Stimulated activated CD4-positive, alpha-beta T cell treated with anti-CD3 and anti-CD28 coated beads, Interleukin-2, amount 100 ng/mL, for 24 hours (primary cell): ENCODE data around the gene DTWD2.
"Not testable (repeated sequence)": the region's sequence is repeated elsewhere in the genome, so short reads cannot be mapped to it uniquely, and the experiment has no call there.

Source experiments
- DNase-seq, 2 donors: peaks; one replicate each; pipeline ENCODE4 v3.0.0-alpha.2; 2020

DTWD2 gene

GRCh38 chr5:118862596-118862995 lies 125.8 kb downstream of the DTWD2 start:
- no peak for DNase-seq

- no peak for DNase-seq
Measured at GRCh38 chr5:118857700-118858099, 130.6 kb downstream of the DTWD2 start.

DNA sequence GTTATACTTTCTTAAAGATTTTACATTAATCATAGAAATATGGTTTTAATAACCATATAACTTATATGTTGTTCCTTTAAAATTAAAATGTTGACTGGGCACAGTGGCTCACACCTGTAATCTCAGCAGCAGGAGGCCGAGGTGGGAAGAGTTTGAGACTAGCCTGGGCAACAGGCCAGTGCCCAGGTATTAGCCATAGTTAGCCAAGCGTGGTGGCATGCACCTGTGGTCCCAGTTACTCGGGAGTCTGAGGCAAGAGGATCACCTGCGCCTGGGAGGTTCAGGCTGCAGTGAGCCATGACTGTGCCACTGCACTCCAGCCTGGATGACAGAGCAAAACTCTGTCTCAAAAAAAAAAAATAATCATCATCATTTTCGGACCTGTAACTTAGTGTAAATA lies 133.5 kb downstream of the DTWD2 start:
- no peak for DNase-seq

GRCh38 chr5:118851785-118852184 lies 136.6 kb downstream of the DTWD2 start:
- DNase-seq: not testable (repeated sequence)

DNA sequence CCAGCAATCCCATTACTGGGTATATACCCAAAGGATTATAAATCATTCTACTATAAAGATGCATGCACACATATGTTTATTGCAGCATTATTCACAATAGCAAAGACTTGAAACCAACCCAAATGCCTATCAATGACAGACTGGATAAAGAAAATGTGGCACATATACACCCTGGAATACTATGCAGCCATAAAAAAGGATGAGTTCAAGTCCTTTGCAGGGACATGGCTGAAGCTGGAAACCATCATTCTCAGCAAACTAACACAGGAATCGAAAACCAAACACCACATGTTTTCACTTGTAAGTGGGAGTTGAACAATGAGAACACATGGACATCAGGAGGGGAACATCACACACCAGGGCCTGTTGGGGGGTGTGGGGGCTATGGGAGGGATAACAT lies 138.8 kb downstream of the DTWD2 start:
- DNase-seq: not testable (repeated sequence)

DNA sequence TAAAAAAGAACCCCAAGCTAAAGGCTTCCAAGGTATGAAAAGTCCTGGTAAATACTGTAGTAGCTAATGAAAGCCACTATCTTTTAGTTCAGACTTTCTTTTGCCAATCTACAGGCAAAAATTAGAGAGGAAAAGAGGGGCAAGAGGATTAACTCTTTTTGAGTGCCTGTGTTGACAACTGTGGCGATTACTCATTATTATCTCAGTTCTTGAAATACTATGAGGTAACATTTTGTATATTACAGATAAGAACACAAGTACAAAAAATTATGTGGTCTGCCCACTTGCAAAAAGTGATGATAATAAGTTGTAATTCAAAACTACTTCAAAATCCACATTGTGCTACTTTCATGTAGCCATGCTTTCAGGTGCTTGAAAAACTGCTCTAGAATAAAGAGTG lies 144.0 kb downstream of the DTWD2 start:
- DNase-seq: no peak

DNA sequence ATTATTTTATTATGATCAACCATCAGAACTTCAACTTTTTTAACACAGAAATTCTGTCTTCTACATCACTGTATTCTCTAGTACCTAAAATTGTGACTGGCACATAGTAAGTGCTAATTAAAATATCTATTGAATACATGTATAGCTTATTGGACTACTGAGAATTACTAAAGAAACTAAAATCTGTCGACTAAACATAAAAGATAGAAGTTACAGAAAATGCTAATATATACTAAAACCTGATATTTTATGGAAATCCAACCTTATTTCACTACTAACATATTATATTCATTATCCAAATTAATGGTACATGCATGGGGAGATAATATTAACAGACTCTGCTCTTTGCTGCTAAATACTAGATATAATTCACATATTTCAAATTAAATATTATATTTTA lies 153.6 kb downstream of the DTWD2 start:
- DNase-seq: no peak

GRCh38 chr5:118832974-118833373 lies 155.4 kb downstream of the DTWD2 start:
- no peak for DNase-seq

DNA sequence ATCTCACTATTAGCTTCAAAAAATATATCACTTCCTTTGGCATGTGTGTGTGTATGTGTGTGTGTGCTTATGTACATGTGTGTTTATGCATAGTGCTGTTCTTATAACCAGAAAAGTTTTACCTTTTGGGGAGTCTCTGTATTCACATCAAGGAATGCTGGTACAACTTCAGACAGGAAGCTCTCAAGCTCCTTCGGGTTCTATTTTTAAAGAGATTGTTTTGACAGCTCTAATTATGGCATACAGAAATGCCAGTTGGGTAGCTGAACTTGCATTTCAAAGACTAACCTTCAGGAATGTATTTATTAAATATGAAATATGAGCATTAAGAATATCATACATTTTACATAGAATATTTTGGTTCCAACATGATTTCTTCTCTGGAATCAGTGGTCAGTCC lies 163.1 kb downstream of the DTWD2 start:
- no peak for DNase-seq

- DNase-seq: no peak
Measured at GRCh38 chr5:118818604-118819003, 169.7 kb downstream of the DTWD2 start.

GRCh38 chr5:118808441-118808840 lies 179.9 kb downstream of the DTWD2 start:
- no peak for DNase-seq

DNA sequence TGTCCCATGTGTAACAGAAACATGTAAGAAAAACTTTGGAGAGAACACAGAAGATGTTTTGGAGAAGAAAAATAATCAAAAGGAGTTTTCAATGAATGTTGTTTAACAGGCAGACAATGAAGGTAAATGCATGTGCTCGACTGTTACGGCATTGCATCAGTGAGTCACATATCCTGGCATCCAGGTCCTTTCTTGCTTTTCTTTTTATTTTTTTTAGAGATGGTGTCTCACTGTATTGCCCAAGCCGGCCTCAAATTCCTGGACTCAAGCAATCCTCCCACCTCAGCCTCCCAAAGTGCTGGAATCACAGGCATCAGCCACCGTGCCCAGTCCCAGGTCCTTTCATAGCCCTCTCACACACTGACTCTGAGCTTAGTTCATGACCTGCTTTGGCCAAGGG lies 181.8 kb downstream of the DTWD2 start:
- no peak for DNase-seq

DNA sequence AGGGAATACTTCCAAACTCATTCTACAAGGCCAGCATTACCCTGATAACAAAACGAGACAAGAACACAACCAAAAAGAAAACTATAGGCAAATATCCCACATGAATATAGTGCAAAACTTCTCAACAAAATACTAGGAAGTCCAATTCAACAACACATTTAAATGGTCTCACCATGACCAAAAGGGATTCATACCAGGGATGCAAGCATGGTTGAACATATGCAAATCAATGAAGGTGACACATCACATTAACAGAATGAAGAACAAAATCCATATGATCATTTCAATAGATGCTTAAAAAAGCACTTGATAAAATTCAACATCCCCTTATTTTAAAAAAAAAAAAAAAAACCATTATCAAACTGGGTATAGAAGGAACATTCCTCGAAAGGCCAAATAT lies 186.0 kb downstream of the DTWD2 start:
- DNase-seq: no peak

GRCh38 chr5:118796081-118796480 lies 192.3 kb downstream of the DTWD2 start:
- no peak for DNase-seq

DNA sequence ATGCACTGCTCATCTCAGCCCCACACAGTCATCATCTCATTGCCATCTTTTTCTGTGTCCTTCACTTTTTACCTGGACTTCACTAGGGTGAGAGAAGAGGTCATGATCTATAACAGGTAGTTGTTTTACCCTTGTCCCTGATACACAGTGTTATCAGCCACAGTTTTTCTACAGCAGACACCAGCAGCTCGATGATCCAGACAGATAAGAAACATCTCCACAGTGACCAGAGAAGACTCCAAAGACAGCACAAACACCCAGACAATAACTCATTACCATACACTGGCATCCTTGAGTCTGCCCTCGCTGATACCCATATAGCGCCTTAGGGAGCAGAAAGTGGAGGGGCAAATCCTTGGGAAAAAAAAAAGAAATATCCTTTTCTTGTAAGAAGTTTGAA lies 194.1 kb downstream of the DTWD2 start:
- DNase-seq: no peak

- no peak for DNase-seq
Measured at GRCh38 chr5:118793652-118794051, 194.7 kb downstream of the DTWD2 start.

GRCh38 chr5:118793091-118793490 lies 195.3 kb downstream of the DTWD2 start:
- no peak for DNase-seq

- peak in 1 of 2 donors; percentile 2 for DNase-seq
Measured at GRCh38 chr5:118791926-118792734, 196.2 kb downstream of the DTWD2 start.

- DNase-seq: no peak
Measured at GRCh38 chr5:118789366-118789765, 199.0 kb downstream of the DTWD2 start.

DNA sequence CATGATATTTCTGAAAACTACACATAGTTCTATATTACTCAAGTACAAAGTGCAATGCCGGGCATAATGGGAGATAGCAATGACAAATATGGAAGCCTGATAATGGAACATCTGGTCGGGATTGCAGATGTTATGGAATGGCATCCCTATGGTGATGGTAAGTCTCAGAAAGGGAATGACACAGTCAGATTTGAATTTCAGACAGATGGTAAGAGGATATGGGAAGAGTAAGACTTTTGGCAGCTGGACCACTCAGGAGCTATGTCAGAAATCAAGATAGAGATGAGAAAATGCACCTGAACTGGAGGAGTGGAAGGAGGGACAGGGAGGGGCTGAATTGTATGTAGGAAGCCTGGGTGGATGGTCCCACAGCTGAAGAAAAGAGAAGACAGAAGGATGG lies 200.0 kb downstream of the DTWD2 start:
- no peak for DNase-seq
